LNCAP (cell line): Measurements from ENCODE around the gene CCNYL1.

ENCODE experiments used
- CTCF ChIP-seq: fragments of 450-650 bp; IDR thresholded peaks from 2 replicates; pipeline ENCODE4 v1.5.1; 2017; ENCODE audit warnings: mild to moderate bottlenecking

CCNYL1 gene

DNA sequence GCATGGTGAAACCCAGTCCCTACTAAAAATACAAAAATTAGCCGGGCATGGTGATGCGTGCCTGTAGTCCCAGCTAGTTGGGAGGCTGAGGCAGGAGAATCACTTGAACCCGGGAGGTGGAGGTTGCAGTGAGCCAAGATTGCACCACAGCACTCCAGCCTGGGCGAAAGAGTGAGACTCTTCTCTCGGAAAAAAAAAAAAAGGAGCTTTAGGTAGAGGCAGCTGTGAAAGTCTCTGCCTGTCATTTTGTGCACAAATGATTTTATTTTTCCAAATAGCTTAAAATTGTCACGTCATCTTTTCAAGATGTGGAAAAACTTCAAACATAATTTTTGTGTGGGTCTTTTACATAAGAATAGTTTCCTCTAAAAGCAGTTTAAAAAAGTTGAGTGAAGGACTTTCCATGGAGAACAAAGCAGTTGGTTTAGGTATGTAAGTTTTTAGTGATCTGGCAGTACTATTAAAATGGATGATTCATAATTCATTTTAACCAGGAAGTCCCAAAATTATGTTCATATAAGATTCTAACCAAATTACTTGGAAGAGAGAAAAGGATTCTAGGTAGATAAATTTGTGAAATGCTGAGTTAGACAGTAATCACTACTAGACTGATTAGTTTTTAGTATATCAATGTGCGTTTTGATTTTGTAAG lies 11.5 kb downstream of the CCNYL1 start:
- no peak for TF ChIP-seq CTCF

DNA sequence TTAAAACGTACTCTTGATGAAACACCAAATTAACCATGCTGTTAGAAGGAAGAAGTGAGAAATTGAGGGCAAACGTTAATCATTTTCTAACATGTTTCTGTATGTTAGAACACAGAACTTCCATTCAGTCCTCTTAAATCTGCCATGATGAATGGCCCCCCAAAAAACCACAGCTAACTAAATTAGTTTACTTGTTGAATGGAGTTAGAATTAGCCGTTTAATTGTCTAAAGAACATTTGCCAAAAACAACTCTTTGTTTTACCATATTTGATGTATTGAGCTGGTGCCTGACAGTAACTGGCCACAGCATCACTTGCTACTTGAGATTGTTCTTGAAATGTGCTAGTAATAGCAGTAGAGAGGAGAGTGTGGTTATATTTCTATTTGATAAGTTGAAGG lies 12.7 kb downstream of the CCNYL1 start:
- no peak for TF ChIP-seq CTCF

GRCh38 chr2:207725873-207726578 lies 14.6 kb downstream of the CCNYL1 start:
- TF ChIP-seq CTCF = no peak

DNA sequence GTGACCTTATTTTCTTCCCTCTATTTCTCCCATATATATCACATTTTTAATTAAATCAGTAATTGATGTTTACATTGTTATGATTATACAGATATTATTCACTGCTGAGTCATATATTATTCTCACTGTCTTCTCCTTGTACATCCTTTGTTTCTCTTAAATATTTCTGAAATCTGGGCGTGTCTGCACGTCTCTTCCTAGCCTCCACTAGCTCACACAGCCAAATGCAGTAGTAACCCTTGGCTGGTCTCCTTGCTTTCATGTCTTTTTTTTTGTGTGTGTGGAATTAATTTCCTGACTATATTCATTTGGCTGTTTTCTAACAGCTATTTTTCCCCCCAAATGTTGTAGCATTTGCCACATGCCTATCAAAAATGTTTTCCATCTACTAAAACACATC lies 15.8 kb downstream of the CCNYL1 start:
- TF ChIP-seq CTCF = no peak

DNA sequence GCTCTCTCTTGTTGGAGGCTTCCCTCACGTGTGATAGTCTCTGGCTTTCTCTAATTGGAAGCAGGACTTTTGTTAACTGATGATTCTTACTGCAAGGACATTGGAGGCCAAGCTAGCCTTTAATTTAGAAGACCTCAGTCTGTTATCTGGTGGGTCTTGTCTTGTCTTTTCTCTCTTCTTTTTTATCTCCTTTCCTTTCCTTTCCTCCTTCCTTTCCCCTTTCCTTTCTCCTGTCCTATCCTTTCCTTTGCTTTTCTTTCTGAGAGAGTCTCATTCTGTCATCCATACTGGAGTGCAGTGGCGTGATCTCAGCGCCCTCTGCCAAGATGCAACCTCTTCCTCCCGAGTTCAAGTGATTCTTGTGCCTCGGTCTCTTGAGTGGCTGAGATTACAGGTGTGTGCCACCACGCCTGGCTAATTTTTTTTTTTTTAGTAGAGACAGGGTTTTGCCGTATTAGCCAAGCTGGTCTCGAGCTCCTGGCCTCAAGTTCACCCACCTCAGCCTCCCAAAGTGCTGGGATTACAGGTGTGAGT lies 18.1 kb downstream of the CCNYL1 start:
- TF ChIP-seq CTCF = no peak

DNA sequence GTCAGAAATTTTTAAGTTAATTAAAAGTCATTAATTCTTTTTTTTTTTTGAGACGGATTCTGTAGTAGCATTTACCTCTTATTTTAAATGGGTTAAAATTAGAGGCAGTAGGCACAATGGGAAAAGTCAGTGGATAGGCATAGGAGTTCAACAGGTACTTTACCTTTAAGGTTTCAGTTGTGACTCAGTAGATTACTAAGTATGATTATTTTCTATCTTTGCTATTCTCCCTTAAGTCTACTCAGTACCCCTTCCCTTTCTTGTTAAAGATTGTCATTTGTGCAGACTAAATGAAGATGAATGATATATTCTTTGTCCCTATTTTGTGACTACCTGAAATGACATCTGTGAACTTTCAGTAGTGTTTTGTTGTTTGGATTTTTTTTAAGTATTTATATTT lies 19.7 kb downstream of the CCNYL1 start:
- TF ChIP-seq CTCF = no peak

GRCh38 chr2:207733597-207734240 lies 22.3 kb downstream of the CCNYL1 start:
- no peak for TF ChIP-seq CTCF
